AG04449 (cell line): ENCODE results near the gene MMP21.

Source experiments
- CTCF ChIA-PET: fragments of 350-600 bp; formaldehyde crosslinking; extraction: SDS; loops from one replicate; lab custom pipeline; 2021; ENCODE audit warnings: antibody characterized with exemption; lab: Yijun Ruan, JAX
- POLR2A ChIA-PET: fragments of 400-600, 350-600 bp; formaldehyde crosslinking; extraction: SDS; loops from one replicate; lab custom pipeline; 2020; ENCODE audit warnings: antibody characterized with exemption, inconsistent platforms; lab: Yijun Ruan, JAX
- DNase-seq: peaks from one replicate; pipeline ENCODE4 v3.0.0-alpha.2; 2010; ENCODE audit warnings: low read depth, low spot score
- H3K4me3 ChIP-seq: 2 replicates; pipeline ENCODE4 v1.5.1; 2011; ENCODE audit warnings: low read depth, mild to moderate bottlenecking, control low read depth, low read length
- CTCF ChIP-seq: IDR thresholded peaks from one replicate; pipeline ENCODE4 v1.5.1; 2011; ENCODE audit warnings: mild to moderate bottlenecking, moderate library complexity, low read length, control low read depth, inconsistent platforms; ENCODE audit not compliant: insufficient read depth; ENCODE audit errors: missing control alignments

MMP21 gene

DNA sequence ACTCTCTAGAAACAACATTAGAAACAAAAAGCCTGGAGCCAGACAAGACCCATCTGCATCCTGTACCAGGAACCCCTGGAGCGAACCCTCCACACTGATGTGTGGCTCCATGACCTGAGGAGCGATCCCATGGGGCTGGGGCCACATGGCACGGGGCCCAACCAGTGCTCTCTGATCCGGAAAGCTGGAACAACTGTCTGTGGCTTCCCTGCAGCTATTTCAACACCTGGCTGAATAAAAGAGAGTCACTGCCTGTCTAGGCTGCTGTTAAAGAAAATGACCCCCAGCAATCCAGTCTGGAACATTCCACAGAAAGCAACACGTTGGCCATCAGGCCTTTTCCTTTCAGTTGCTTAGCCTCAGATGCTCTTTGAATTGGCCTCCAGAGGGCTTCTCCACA, 26.5 kb upstream of the MMP21 start:
- no peak for TF ChIP-seq CTCF
- ChIA-PET POLR2A (no interaction called here), CTCF (no interaction called here)
- no peak overlapping the region for H3K4me3 ChIP-seq
- no peak for DNase-seq

GRCh38 chr10:125801574-125801973, 26.0 kb upstream of the MMP21 start:
- no peak for TF ChIP-seq CTCF
- no peak for DNase-seq
- H3K4me3 ChIP-seq, result no peak overlapping the region
- ChIA-PET POLR2A (no interaction called here), CTCF (no interaction called here)

- DNase-seq, result no peak
- POLR2A ChIA-PET, result no interaction called here
- TF ChIP-seq CTCF, result no peak
- H3K4me3 ChIP-seq, result no peak overlapping the region
- CTCF ChIA-PET, result interaction anchor here (1.3 kb wide), 1 partner anchor 11 kb away, joined by 3 read pairs; no protein-coding TSS in a partner anchor
These were observed 24.0 kb upstream of the MMP21 start for GRCh38 chr10:125799451-125800182.

GRCh38 chr10:125797994-125798662, 22.5 kb upstream of the MMP21 start:
- ChIA-PET CTCF (no interaction called here), POLR2A (no interaction called here)
- no peak overlapping the region for H3K4me3 ChIP-seq
- DNase-seq, result no peak
- no peak for TF ChIP-seq CTCF

DNA sequence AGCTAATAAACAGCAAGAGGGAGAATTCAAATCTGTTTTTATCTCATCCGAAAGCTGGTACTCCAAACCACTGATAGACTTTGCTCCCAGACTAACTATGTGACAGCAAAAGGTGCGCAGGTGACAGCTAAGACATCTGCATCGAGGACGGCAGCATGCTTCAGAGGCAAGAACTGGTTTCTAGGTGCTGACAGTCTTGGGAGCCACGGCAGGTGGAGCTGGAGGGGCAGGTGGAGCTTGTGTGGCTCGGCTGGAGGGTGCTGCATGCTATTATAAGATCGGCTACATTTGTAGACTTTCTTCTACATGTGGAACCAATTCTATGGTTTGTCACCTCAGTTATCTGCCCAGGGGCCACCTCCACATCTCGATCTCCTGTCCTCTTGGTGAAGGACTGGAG, 21.8 kb upstream of the MMP21 start:
- TF ChIP-seq CTCF, result no peak
- no peak overlapping the region for H3K4me3 ChIP-seq
- no peak for DNase-seq
- POLR2A ChIA-PET, result no interaction called here
- CTCF ChIA-PET, result no interaction called here

GRCh38 chr10:125795637-125796190, 20.1 kb upstream of the MMP21 start:
- ChIA-PET CTCF (interaction anchor here (0.7 kb wide), 1 partner anchor 12 kb away, joined by 3 read pairs; no protein-coding TSS in a partner anchor), POLR2A (no interaction called here)

More at GRCh38 chr10:125795637-125796190, 20.1 kb upstream of the MMP21 start:
- DNase-seq, result no peak
- TF ChIP-seq CTCF, result no peak
- H3K4me3 ChIP-seq, result no peak overlapping the region
